ENCODE data around the gene CD96. TPM values are rescaled to one million over a fixed set of nuclear protein-coding genes. Genes with fewer than 3 reads are reported as not detected.

CD96 gene
- total and polyA plus RNA-seq, 4 donors: 0.69 to 3.1 (median 2.4) TPM

- 57 to 68% methylated on average over 2 of the region's 2 CpGs for WGBS, 2 donors
- Histone ChIP-seq H3K4me1 (ENCODE audit: control insufficient read depth in 5 of 5, insufficient read depth in 5 of 5, low read length in 5 of 5) (no peaks in the 10 kb centered on the region), H3K9ac (ENCODE audit: insufficient read depth in 1 of 2, low read length in 2 of 2) (no peak overlapping the region)
Observed at GRCh38 chr3:111566844-111567243, 24.8 kb downstream of the CD96 start.

GRCh38 chr3:111568355-111568754 is 26.4 kb downstream of the CD96 start:
- 86 to 91% methylated on average over 2 of the region's 2 CpGs for WGBS, 2 donors
- Histone ChIP-seq H3K27ac (ENCODE audit: low read depth in 1 of 2, low read length in 1 of 2) (no peak overlapping the region), H3K27me3 (ENCODE audit: control insufficient read depth in 3 of 3, insufficient read depth in 3 of 3, low read length in 2 of 3) (no peaks in the 10 kb centered on the region), H3K4me3 (no peak overlapping the region), H3K9ac (ENCODE audit: insufficient read depth in 1 of 2, low read length in 2 of 2) (no peak overlapping the region), H3K4me1 (ENCODE audit: control insufficient read depth in 5 of 5, insufficient read depth in 5 of 5, low read length in 5 of 5) (no peaks in the 10 kb centered on the region), H3K9me3 (ENCODE audit: control insufficient read depth in 4 of 4, insufficient read depth in 3 of 4, low read length in 3 of 4) (no peaks in the 10 kb centered on the region), H3K36me3 (ENCODE audit: control insufficient read depth in 4 of 4, insufficient read depth in 4 of 4, low read length in 4 of 4) (no peaks in the 10 kb centered on the region)
- DNase-seq (no peak), ATAC-seq (ENCODE audit: insufficient read depth, low FRiP score) (no peak)
- TF ChIP-seq, protein P1, sequence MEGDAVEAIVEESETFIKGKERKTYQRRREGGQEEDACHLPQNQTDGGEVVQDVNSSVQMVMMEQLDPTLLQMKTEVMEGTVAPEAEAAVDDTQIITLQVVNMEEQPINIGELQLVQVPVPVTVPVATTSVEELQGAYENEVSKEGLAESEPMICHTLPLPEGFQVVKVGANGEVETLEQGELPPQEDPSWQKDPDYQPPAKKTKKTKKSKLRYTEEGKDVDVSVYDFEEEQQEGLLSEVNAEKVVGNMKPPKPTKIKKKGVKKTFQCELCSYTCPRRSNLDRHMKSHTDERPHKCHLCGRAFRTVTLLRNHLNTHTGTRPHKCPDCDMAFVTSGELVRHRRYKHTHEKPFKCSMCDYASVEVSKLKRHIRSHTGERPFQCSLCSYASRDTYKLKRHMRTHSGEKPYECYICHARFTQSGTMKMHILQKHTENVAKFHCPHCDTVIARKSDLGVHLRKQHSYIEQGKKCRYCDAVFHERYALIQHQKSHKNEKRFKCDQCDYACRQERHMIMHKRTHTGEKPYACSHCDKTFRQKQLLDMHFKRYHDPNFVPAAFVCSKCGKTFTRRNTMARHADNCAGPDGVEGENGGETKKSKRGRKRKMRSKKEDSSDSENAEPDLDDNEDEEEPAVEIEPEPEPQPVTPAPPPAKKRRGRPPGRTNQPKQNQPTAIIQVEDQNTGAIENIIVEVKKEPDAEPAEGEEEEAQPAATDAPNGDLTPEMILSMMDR (IDR thresholded peaks at IDR 0.05; ENCODE audit: control extremely low read depth, extremely low read depth): no peak

More at GRCh38 chr3:111566844-111567243, 24.8 kb downstream of the CD96 start:
- TF ChIP-seq, protein P1 (IDR thresholded peaks at IDR 0.05; ENCODE audit: control extremely low read depth, extremely low read depth): no peak
- Histone ChIP-seq H3K36me3 (ENCODE audit: control insufficient read depth in 4 of 4, insufficient read depth in 4 of 4, low read length in 4 of 4) (no peaks in the 10 kb centered on the region), H3K4me3 (no peak overlapping the region), H3K27ac (ENCODE audit: low read depth in 1 of 2, low read length in 1 of 2) (no peak overlapping the region), H3K27me3 (ENCODE audit: control insufficient read depth in 3 of 3, insufficient read depth in 3 of 3, low read length in 2 of 3) (no peaks in the 10 kb centered on the region), H3K9me3 (ENCODE audit: control insufficient read depth in 4 of 4, insufficient read depth in 3 of 4, low read length in 3 of 4) (no peaks in the 10 kb centered on the region)
- DNase-seq (no peak), ATAC-seq (ENCODE audit: insufficient read depth, low FRiP score) (no peak)

DNA sequence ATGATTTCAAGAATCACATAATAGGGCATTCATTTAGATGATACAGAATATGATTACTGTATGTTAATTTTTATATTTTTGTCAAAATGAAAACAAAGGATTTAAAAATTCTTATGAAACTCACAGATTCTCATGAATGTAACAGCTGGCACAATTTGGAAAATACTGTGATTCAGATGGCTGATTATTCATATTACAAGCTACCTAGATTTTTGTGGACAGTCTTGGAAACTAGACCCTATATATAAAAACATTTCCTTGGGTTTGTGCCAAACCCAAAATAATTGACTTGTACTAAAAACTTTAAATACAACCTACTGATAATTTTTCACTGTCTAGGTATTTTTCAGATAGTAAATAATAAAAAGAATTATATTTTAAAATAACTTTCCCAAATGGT is 26.9 kb downstream of the CD96 start:
- Histone ChIP-seq H3K27me3 (ENCODE audit: control insufficient read depth in 3 of 3, insufficient read depth in 3 of 3, low read length in 2 of 3) (no peaks in the 10 kb centered on the region), H3K4me3 (no peak overlapping the region), H3K9me3 (ENCODE audit: control insufficient read depth in 4 of 4, insufficient read depth in 3 of 4, low read length in 3 of 4) (no peaks in the 10 kb centered on the region), H3K9ac (ENCODE audit: insufficient read depth in 1 of 2, low read length in 2 of 2) (no peak overlapping the region), H3K4me1 (ENCODE audit: control insufficient read depth in 5 of 5, insufficient read depth in 5 of 5, low read length in 5 of 5) (no peaks in the 10 kb centered on the region), H3K27ac (ENCODE audit: low read depth in 1 of 2, low read length in 1 of 2) (no peak overlapping the region), H3K36me3 (ENCODE audit: control insufficient read depth in 4 of 4, insufficient read depth in 4 of 4, low read length in 4 of 4) (no peaks in the 10 kb centered on the region)
- TF ChIP-seq, protein P1 (IDR thresholded peaks at IDR 0.05; ENCODE audit: control extremely low read depth, extremely low read depth): no peak
- no peak for ATAC-seq (ENCODE audit: insufficient read depth, low FRiP score)
- no peak for DNase-seq

DNA sequence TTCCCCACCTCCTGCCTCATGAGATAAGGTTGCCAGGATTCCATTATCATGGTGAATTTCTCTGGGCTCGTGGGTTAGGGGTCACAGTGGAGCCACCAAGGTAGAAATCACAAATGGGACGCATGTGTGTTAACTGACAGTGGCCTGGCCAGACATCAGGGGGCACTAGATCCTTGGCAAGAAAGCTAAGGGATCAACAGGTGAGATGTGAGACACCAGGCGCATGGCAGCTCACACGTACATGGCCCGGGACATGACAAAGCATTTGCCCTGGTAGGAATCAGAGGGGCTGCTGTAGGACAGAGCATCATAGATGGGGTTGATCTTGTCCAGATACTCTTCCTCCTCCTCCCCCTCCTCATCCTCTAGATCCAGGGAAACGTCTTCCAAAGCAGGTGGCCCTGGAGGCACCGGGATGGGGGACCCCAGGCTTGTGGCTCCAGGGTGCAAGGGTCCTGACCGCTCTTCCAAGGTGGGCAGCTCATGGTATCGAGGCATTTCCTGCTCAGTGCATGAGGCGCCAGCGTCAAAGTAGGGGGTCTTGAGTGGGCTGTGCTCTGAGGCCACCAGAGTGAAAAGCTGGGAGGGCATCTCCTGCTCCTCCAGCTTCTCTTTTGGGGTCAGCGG is 28.5 kb downstream of the CD96 start:
- Histone ChIP-seq H3K4me3 (no peak overlapping the region), H3K4me1 (ENCODE audit: control insufficient read depth in 5 of 5, insufficient read depth in 5 of 5, low read length in 5 of 5) (no peaks in the 10 kb centered on the region), H3K27me3 (ENCODE audit: control insufficient read depth in 3 of 3, insufficient read depth in 3 of 3, low read length in 2 of 3) (no peaks in the 10 kb centered on the region), H3K27ac (ENCODE audit: low read depth in 1 of 2, low read length in 1 of 2) (no peak overlapping the region), H3K9ac (ENCODE audit: insufficient read depth in 1 of 2, low read length in 2 of 2) (no peak overlapping the region), H3K9me3 (ENCODE audit: control insufficient read depth in 4 of 4, insufficient read depth in 3 of 4, low read length in 3 of 4) (no peaks in the 10 kb centered on the region), H3K36me3 (ENCODE audit: control insufficient read depth in 4 of 4, insufficient read depth in 4 of 4, low read length in 4 of 4) (no peaks in the 10 kb centered on the region)
- 91 to 95% methylated on average over 12 of the region's 12 CpGs for WGBS, 2 donors
- DNase-seq (no peak), ATAC-seq (ENCODE audit: insufficient read depth, low FRiP score) (no peak)
- TF ChIP-seq, protein P1 (IDR thresholded peaks at IDR 0.05; ENCODE audit: control extremely low read depth, extremely low read depth): no peak

Data from lung (tissue), 12 donors.